HG03135 (cell line): ENCODE results near the gene CDH5.
A peak's percentile ranks its signal among the peaks of the same experiment; 100 is the strongest.

Source experiments
- ATAC-seq: cut with Tn5 transposase; IDR thresholded peaks from one replicate; pipeline ENCODE4 v1.9.1; 2021; ENCODE audit warnings: mild to moderate bottlenecking, moderate library complexity; ENCODE audit not compliant: unreplicated experiment

CDH5 gene

GRCh38 chr16:66389256-66390176, 23.0 kb downstream of the CDH5 start:
- ATAC-seq = no peak

- no peak for ATAC-seq
Measured at GRCh38 chr16:66390346-66391108, 24.0 kb downstream of the CDH5 start.

GRCh38 chr16:66391726-66392670, 25.5 kb downstream of the CDH5 start:
- no peak for ATAC-seq

- ATAC-seq = no peak
Measured at GRCh38 chr16:66395806-66396555, 29.5 kb downstream of the CDH5 start.

- no peak for ATAC-seq
Measured at GRCh38 chr16:66397736-66398433, 31.4 kb downstream of the CDH5 start.

GRCh38 chr16:66399031-66399430, 32.5 kb downstream of the CDH5 start:
- ATAC-seq = no peak

GRCh38 chr16:66399930-66400329, 33.4 kb downstream of the CDH5 start:
- ATAC-seq = no peak

GRCh38 chr16:66400503-66401380, 34.3 kb downstream of the CDH5 start:
- ATAC-seq = no peak

- no peak for ATAC-seq
Measured at GRCh38 chr16:66401610-66402009, 35.1 kb downstream of the CDH5 start.

GRCh38 chr16:66402166-66402565, 35.7 kb downstream of the CDH5 start:
- ATAC-seq = no peak

GRCh38 chr16:66402591-66403230, 36.2 kb downstream of the CDH5 start:
- ATAC-seq = no peak

GRCh38 chr16:66403531-66404145, 37.1 kb downstream of the CDH5 start:
- no peak for ATAC-seq

- ATAC-seq = no peak
Measured at GRCh38 chr16:66405057-66405783, 38.7 kb downstream of the CDH5 start.

- peak; percentile 92 for ATAC-seq
Measured at GRCh38 chr16:66406534-66407221, 40.2 kb downstream of the CDH5 start.

- ATAC-seq = no peak
Measured at GRCh38 chr16:66408163-66409048, 41.9 kb downstream of the CDH5 start.
